A549 treated with DMSO at 1 μM for 4 hours (cell line): ENCODE results near the gene OXGR1. TPM values are rescaled to one million over a fixed set of nuclear protein-coding genes. Genes with fewer than 3 reads are reported as not detected.

ENCODE experiments used
- total RNA-seq: library from RNA; stranded (reverse); fragments of 200-300 nt; extraction: Qiagen RNA extraction; gene quantifications from 5 replicates; pipeline ENCODE4 v1.2.3, GENCODE V29; 2022; ENCODE audit warnings: low read depth

Gene OXGR1
- not detected in 5 replicates for total RNA-seq

GRCh38 chr13:96994017-96994857 lies at the start of gene OXGR1:
Gene OXGR1, minus strand, starts transcription at chr13:96994476. Its CDS starts 6,717 bp downstream, at chr13:96987759.

Other genes starting within 250 kb of the OXGR1 start
- gene MBNL2, start 227.9 kb upstream of the OXGR1 start, total RNA-seq, result 9.4 to 16.3 TPM (median 13.9 TPM) in 5 replicates